Trophoblast cell (in vitro differentiated cells and primary cell): ENCODE measurements around the gene SLC18A2.
A peak's percentile ranks its signal among the peaks of the same experiment; 100 is the strongest.

Experiments used
- DNase-seq, 2 donors: peaks; one replicate each; pipeline ENCODE4 v3.0.0-alpha.2; 2016
- H2AFZ ChIP-seq: 2 replicates; pipeline ENCODE4 v1.6.1; 2013; ENCODE audit warnings: low read length, moderate library complexity, mild to moderate bottlenecking; ENCODE audit not compliant: insufficient read depth, poor library complexity
- H2AK5ac ChIP-seq: 2 replicates; pipeline ENCODE4 v1.6.1; 2013; ENCODE audit warnings: mild to moderate bottlenecking, low read length
- H2BK120ac ChIP-seq: 2 replicates; pipeline ENCODE4 v1.6.1; 2013; ENCODE audit warnings: low read length, mild to moderate bottlenecking, moderate library complexity; ENCODE audit not compliant: insufficient read depth, poor library complexity
- H2BK12ac ChIP-seq: 2 replicates; pipeline ENCODE4 v1.6.1; 2013; ENCODE audit warnings: mild to moderate bottlenecking, low read length, moderate library complexity
- H2BK5ac ChIP-seq: 2 replicates; pipeline ENCODE4 v1.6.1; 2013; ENCODE audit warnings: low read length, low read depth, moderate library complexity, mild to moderate bottlenecking; ENCODE audit not compliant: poor library complexity
- H3K14ac ChIP-seq: 2 replicates; pipeline ENCODE4 v1.6.1; 2013; ENCODE audit warnings: mild to moderate bottlenecking, low read length
- H3K18ac ChIP-seq: 2 replicates; pipeline ENCODE4 v1.6.1; 2013; ENCODE audit warnings: mild to moderate bottlenecking, low read length
- H3K23ac ChIP-seq: 2 replicates; pipeline ENCODE4 v1.6.1; 2013; ENCODE audit warnings: low read length
- H3K27ac ChIP-seq: 2 replicates; pipeline ENCODE4 v1.5.1; 2013; ENCODE audit warnings: low read depth, mild to moderate bottlenecking, inconsistent platforms, low read length, moderate library complexity
- H3K27me3 ChIP-seq: 2 replicates; pipeline ENCODE4 v1.6.1; 2013; ENCODE audit warnings: inconsistent platforms, mild to moderate bottlenecking, low read length, moderate library complexity; ENCODE audit not compliant: insufficient read depth
- H3K36me3 ChIP-seq, 2 experiments: 1 replicate in 1 of 2; 2 replicates in 1 of 2; pipeline ENCODE4 v1.6.1; 2013; ENCODE audit warnings: low read length in 2 of 2, mild to moderate bottlenecking in 2 of 2, moderate library complexity in 1 of 2; ENCODE audit not compliant: insufficient read depth in 2 of 2, control insufficient read depth in 1 of 2
- H3K4ac ChIP-seq: 2 replicates; pipeline ENCODE4 v1.6.1; 2013; ENCODE audit warnings: low read depth, mild to moderate bottlenecking, low read length, moderate library complexity
- H3K4me1 ChIP-seq, 2 experiments: 1 replicate in 1 of 2; 2 replicates in 1 of 2; pipeline ENCODE4 v1.6.1; 2013; ENCODE audit warnings: low read length in 2 of 2, mild to moderate bottlenecking in 2 of 2, moderate library complexity in 1 of 2; ENCODE audit not compliant: insufficient read depth in 2 of 2, control insufficient read depth in 1 of 2
- H3K4me2 ChIP-seq: 2 replicates; pipeline ENCODE4 v1.6.1; 2013; ENCODE audit warnings: inconsistent platforms, mild to moderate bottlenecking, low read length, moderate library complexity
- H3K4me3 ChIP-seq: 2 replicates; pipeline ENCODE4 v1.5.1; 2013; ENCODE audit warnings: mild to moderate bottlenecking, low read depth, low read length, inconsistent platforms
- H3K79me1 ChIP-seq: one replicate; pipeline ENCODE4 v1.6.1; 2013; ENCODE audit warnings: low read length
- H3K79me2 ChIP-seq: 2 replicates; pipeline ENCODE4 v1.6.1; 2013; ENCODE audit warnings: low read length, mild to moderate bottlenecking; ENCODE audit not compliant: control insufficient read depth, insufficient read depth, poor library complexity
- H3K9ac ChIP-seq: 2 replicates; pipeline ENCODE4 v1.6.1; 2013; ENCODE audit warnings: mild to moderate bottlenecking, low read length
- H3K9me3 ChIP-seq: 2 replicates; pipeline ENCODE4 v1.6.1; 2013; ENCODE audit warnings: low read depth, mild to moderate bottlenecking, control low read depth, inconsistent platforms, low read length; ENCODE audit not compliant: insufficient read depth
- H4K12ac ChIP-seq: 2 replicates; pipeline ENCODE4 v1.6.1; 2013; ENCODE audit warnings: low read depth, mild to moderate bottlenecking, low read length, moderate library complexity
- H4K8ac ChIP-seq: 2 replicates; pipeline ENCODE4 v1.6.1; 2013; ENCODE audit warnings: low read depth, mild to moderate bottlenecking, low read length, moderate library complexity
- H4K91ac ChIP-seq: one replicate; pipeline ENCODE4 v1.6.1; 2013; ENCODE audit warnings: low read depth, mild to moderate bottlenecking, low read length, moderate library complexity
- WGBS: extraction: QIAGEN DNeasy Blood & Tissue Kit; methylation state at CpG from one replicate; pipeline ENCODE4 v1.1.7; 2013; ENCODE audit warnings: missing lambda C conversion rate; ENCODE audit not compliant: insufficient read length, insufficient coverage; ENCODE audit errors: extremely low coverage; 5-methylcytosine and 5-hydroxymethylcytosine counted together

Gene SLC18A2

GRCh38 chr10:117268907-117269306 is 28.0 kb downstream of the SLC18A2 start:
- Histone ChIP-seq H3K4me3 (no peak overlapping the region), H4K8ac (no peak overlapping the region), H3K9ac (no peak overlapping the region), H3K4me1 (peaks cover 0 to 7% of the 10 kb centered on the region in 2 experiments), H3K79me1 (no peaks in the 10 kb centered on the region), H2AK5ac (no peak overlapping the region), H3K4ac (no peak overlapping the region), H3K9me3 (no peaks in the 10 kb centered on the region), H3K23ac (peak overlapping the region; percentile 13), H3K36me3 (no peaks in the 10 kb centered on the region), H4K12ac (no peak overlapping the region), H3K4me2 (no peak overlapping the region), H2AFZ (no peak overlapping the region), H4K91ac (no peak overlapping the region), H3K27ac (no peak overlapping the region), H3K18ac (no peak overlapping the region), H3K14ac (no peak overlapping the region), H2BK5ac (no peak overlapping the region), H3K27me3 (no peaks in the 10 kb centered on the region), H2BK120ac (no peak overlapping the region), H2BK12ac (no peak overlapping the region), H3K79me2 (no peaks in the 10 kb centered on the region)
- no peak for DNase-seq
- WGBS, result 100% methylated on average over 1 of the region's 2 CpGs

- peaks cover 0 to 7% of the 10 kb centered on the region in 2 experiments for H3K4me1 ChIP-seq
- H4K91ac ChIP-seq, result no peak overlapping the region
- no peak overlapping the region for H4K8ac ChIP-seq
- H3K79me2 ChIP-seq, result no peaks in the 10 kb centered on the region
- no peaks in the 10 kb centered on the region for H3K79me1 ChIP-seq
- H3K36me3 ChIP-seq, result no peaks in the 10 kb centered on the region
- no peak overlapping the region for H3K23ac ChIP-seq
- H3K27ac ChIP-seq, result no peak overlapping the region
- WGBS, result no CpG with 5 or more reads among the region's 3 CpGs
- peak; percentile 52 to 68 for DNase-seq
- H3K4ac ChIP-seq, result no peak overlapping the region
- H3K14ac ChIP-seq, result no peak overlapping the region
- H2BK5ac ChIP-seq, result no peak overlapping the region
- H2BK12ac ChIP-seq, result no peak overlapping the region
- H2BK120ac ChIP-seq, result no peak overlapping the region
- H3K4me3 ChIP-seq, result no peak overlapping the region
- H3K4me2 ChIP-seq, result peak overlapping the region; percentile 28
- H3K27me3 ChIP-seq, result no peaks in the 10 kb centered on the region
- H3K9me3 ChIP-seq, result no peaks in the 10 kb centered on the region
- no peak overlapping the region for H2AFZ ChIP-seq
- H3K9ac ChIP-seq, result no peak overlapping the region
- H3K18ac ChIP-seq, result no peak overlapping the region
- H2AK5ac ChIP-seq, result no peak overlapping the region
- H4K12ac ChIP-seq, result no peak overlapping the region
Measured at GRCh38 chr10:117271427-117271826, 30.5 kb downstream of the SLC18A2 start.

- H3K27ac ChIP-seq, result no peak overlapping the region
- peaks cover 0 to 7% of the 10 kb centered on the region in 2 experiments for H3K4me1 ChIP-seq
- DNase-seq, result peak in 1 of 2 donors; percentile 4
- H3K4ac ChIP-seq, result no peak overlapping the region
- no peaks in the 10 kb centered on the region for H3K27me3 ChIP-seq
- no peaks in the 10 kb centered on the region for H3K79me2 ChIP-seq
- no peaks in the 10 kb centered on the region for H3K36me3 ChIP-seq
- H3K9me3 ChIP-seq, result no peaks in the 10 kb centered on the region
- H3K14ac ChIP-seq, result no peak overlapping the region
- no peak overlapping the region for H3K18ac ChIP-seq
- no peak overlapping the region for H2AK5ac ChIP-seq
- no peak overlapping the region for H4K91ac ChIP-seq
- H3K9ac ChIP-seq, result no peak overlapping the region
- no peak overlapping the region for H3K23ac ChIP-seq
- H2BK5ac ChIP-seq, result no peak overlapping the region
- no CpG with 5 or more reads among the region's 13 CpGs for WGBS
- no peak overlapping the region for H2BK120ac ChIP-seq
- H3K79me1 ChIP-seq, result no peaks in the 10 kb centered on the region
- H3K4me2 ChIP-seq, result no peak overlapping the region
- H2BK12ac ChIP-seq, result no peak overlapping the region
- no peak overlapping the region for H2AFZ ChIP-seq
- H3K4me3 ChIP-seq, result no peak overlapping the region
- no peak overlapping the region for H4K8ac ChIP-seq
- no peak overlapping the region for H4K12ac ChIP-seq
Measured at GRCh38 chr10:117272195-117273076, 31.5 kb downstream of the SLC18A2 start.

GRCh38 chr10:117273980-117274379 is 33.1 kb downstream of the SLC18A2 start:
- Histone ChIP-seq H4K8ac (no peak overlapping the region), H4K12ac (no peak overlapping the region), H2BK5ac (no peak overlapping the region), H2BK12ac (no peak overlapping the region), H3K27ac (no peak overlapping the region), H3K4me3 (no peak overlapping the region), H3K14ac (no peak overlapping the region), H3K79me2 (no peaks in the 10 kb centered on the region), H3K4me2 (no peak overlapping the region), H3K4me1 (peaks cover 0 to 7% of the 10 kb centered on the region in 2 experiments), H4K91ac (no peak overlapping the region), H3K36me3 (no peaks in the 10 kb centered on the region), H2BK120ac (no peak overlapping the region), H3K23ac (no peak overlapping the region), H3K18ac (no peak overlapping the region), H3K79me1 (no peaks in the 10 kb centered on the region), H2AFZ (no peak overlapping the region), H3K9me3 (no peaks in the 10 kb centered on the region), H3K4ac (no peak overlapping the region), H3K9ac (no peak overlapping the region), H3K27me3 (no peaks in the 10 kb centered on the region), H2AK5ac (no peak overlapping the region)
- DNase-seq, result no peak
- WGBS, result no CpG with 5 or more reads among the region's 3 CpGs
